Mucosa of stomach (tissue), 1 donor: ENCODE data around the gene SMC3.
"Not testable (repeated sequence)": the region's sequence is repeated elsewhere in the genome, so short reads cannot be mapped to it uniquely, and the experiment has no call there.

Experiments
- H3K27me3 ChIP-seq: one replicate; pipeline ENCODE4 v1.7.0; 2013; ENCODE audit warnings: mild to moderate bottlenecking, low read length; ENCODE audit not compliant: control insufficient read depth, insufficient read depth
- H3K36me3 ChIP-seq: one replicate; pipeline ENCODE4 v1.7.0; 2013; ENCODE audit warnings: low read length; ENCODE audit not compliant: control insufficient read depth, insufficient read depth
- H3K4me1 ChIP-seq: one replicate; pipeline ENCODE4 v1.7.0; 2013; ENCODE audit warnings: mild to moderate bottlenecking, low read length; ENCODE audit not compliant: control insufficient read depth, insufficient read depth
- H3K4me3 ChIP-seq: one replicate; pipeline ENCODE4 v1.7.0; 2013; ENCODE audit warnings: low read length
- H3K9ac ChIP-seq: one replicate; pipeline ENCODE4 v1.7.0; 2013; ENCODE audit warnings: mild to moderate bottlenecking, low read length, moderate library complexity
- H3K9me3 ChIP-seq: one replicate; pipeline ENCODE4 v1.7.0; 2013; ENCODE audit warnings: mild to moderate bottlenecking, low read length, moderate library complexity; ENCODE audit not compliant: control insufficient read depth
- donor health status: Pancreatic carcinoma.

SMC3 gene

GRCh38 chr10:110636572-110636931 lies 69.1 kb downstream of the SMC3 start:
- Histone ChIP-seq H3K9me3 (no peaks in the 10 kb centered on the region), H3K9ac (no peak overlapping the region), H3K27me3 (peaks cover 18% of the 10 kb centered on the region), H3K36me3 (no peaks in the 10 kb centered on the region), H3K4me1 (no peaks in the 10 kb centered on the region), H3K4me3 (no peak overlapping the region)

GRCh38 chr10:110636932-110637557 lies 69.5 kb downstream of the SMC3 start:
- H3K4me3 ChIP-seq: no peak overlapping the region
- H3K27me3 ChIP-seq: peaks cover 20% of the 10 kb centered on the region
- no peaks in the 10 kb centered on the region for H3K36me3 ChIP-seq
- no peaks in the 10 kb centered on the region for H3K4me1 ChIP-seq
- no peaks in the 10 kb centered on the region for H3K9me3 ChIP-seq
- no peak overlapping the region for H3K9ac ChIP-seq

- Histone ChIP-seq H3K36me3 (no peaks in the 10 kb centered on the region), H3K4me1 (no peaks in the 10 kb centered on the region), H3K4me3 (no peak overlapping the region), H3K9me3 (no peaks in the 10 kb centered on the region), H3K9ac (no peak overlapping the region), H3K27me3 (peaks cover 26% of the 10 kb centered on the region)
Measured at GRCh38 chr10:110637558-110638053, 70.1 kb downstream of the SMC3 start.

GRCh38 chr10:110638319-110638718 lies 70.8 kb downstream of the SMC3 start:
- H3K9ac ChIP-seq: no peak overlapping the region
- peaks cover 33% of the 10 kb centered on the region for H3K27me3 ChIP-seq
- H3K36me3 ChIP-seq: no peaks in the 10 kb centered on the region
- no peak overlapping the region for H3K4me3 ChIP-seq
- H3K4me1 ChIP-seq: peaks cover 4% of the 10 kb centered on the region
- no peaks in the 10 kb centered on the region for H3K9me3 ChIP-seq

- H3K27me3 ChIP-seq: peaks cover 40% of the 10 kb centered on the region
- not testable (repeated sequence) for H3K4me1 ChIP-seq, H3K9me3 ChIP-seq, H3K36me3 ChIP-seq, H3K4me3 ChIP-seq, H3K9ac ChIP-seq
Measured at GRCh38 chr10:110639046-110639445, 71.6 kb downstream of the SMC3 start.

GRCh38 chr10:110639858-110640257 lies 72.4 kb downstream of the SMC3 start:
- H3K4me1 ChIP-seq: peaks cover 11% of the 10 kb centered on the region

GRCh38 chr10:110641256-110641655 lies 73.8 kb downstream of the SMC3 start:
- Histone ChIP-seq H3K27me3 (peaks cover 55% of the 10 kb centered on the region), H3K9ac (no peak overlapping the region), H3K36me3 (no peaks in the 10 kb centered on the region), H3K4me3 (no peak overlapping the region), H3K4me1 (peaks cover 11% of the 10 kb centered on the region), H3K9me3 (no peaks in the 10 kb centered on the region)

More at GRCh38 chr10:110639858-110640257, 72.4 kb downstream of the SMC3 start:
- H3K36me3 ChIP-seq, H3K4me3 ChIP-seq, H3K9ac ChIP-seq, H3K9me3 ChIP-seq: not testable (repeated sequence)
- H3K27me3 ChIP-seq: peaks cover 45% of the 10 kb centered on the region

- Histone ChIP-seq H3K9me3 (no peaks in the 10 kb centered on the region), H3K36me3 (no peaks in the 10 kb centered on the region), H3K27me3 (peaks cover 62% of the 10 kb centered on the region), H3K9ac (no peak overlapping the region), H3K4me3 (no peak overlapping the region), H3K4me1 (peaks cover 11% of the 10 kb centered on the region)
Measured at GRCh38 chr10:110642204-110643034, 74.9 kb downstream of the SMC3 start.

GRCh38 chr10:110643035-110643652 lies 75.6 kb downstream of the SMC3 start:
- peaks cover 11% of the 10 kb centered on the region for H3K4me1 ChIP-seq
- no peaks in the 10 kb centered on the region for H3K9me3 ChIP-seq
- H3K4me3 ChIP-seq: no peak overlapping the region
- H3K36me3 ChIP-seq: no peaks in the 10 kb centered on the region
- H3K9ac ChIP-seq: no peak overlapping the region
- peaks cover 64% of the 10 kb centered on the region for H3K27me3 ChIP-seq

GRCh38 chr10:110643653-110644597 lies 76.4 kb downstream of the SMC3 start, which contains the start of gene RBM20:
RBM20 (plus strand) TSS chr10:110644336; CDS start chr10:110644455, 119 bp downstream.
- no peak within 1 kb of the TSS for H3K9ac ChIP-seq
- no peak within 1 kb of the TSS for H3K4me3 ChIP-seq
- no peaks in the 10 kb centered on the region for H3K36me3 ChIP-seq
- no peaks in the 10 kb centered on the region for H3K9me3 ChIP-seq
- H3K27me3 ChIP-seq: peaks cover 68% of the 10 kb centered on the region
- peaks cover 11% of the 10 kb centered on the region for H3K4me1 ChIP-seq

GRCh38 chr10:110644598-110645462 lies 77.3 kb downstream of the SMC3 start:
- Histone ChIP-seq H3K36me3 (no peaks in the 10 kb centered on the region), H3K4me1 (peaks cover 11% of the 10 kb centered on the region), H3K9me3 (no peaks in the 10 kb centered on the region), H3K9ac (no peak overlapping the region), H3K27me3 (peaks cover 74% of the 10 kb centered on the region), H3K4me3 (no peak overlapping the region)
